Measurements from ENCODE around the gene ZNF548. TPM values are rescaled to one million over a fixed set of nuclear protein-coding genes. Genes with fewer than 3 reads are reported as not detected.

The ZNF548 gene
- polyA plus RNA-seq, 3 donors, result 4.6 to 20.7 (median 6.0) TPM

DNA sequence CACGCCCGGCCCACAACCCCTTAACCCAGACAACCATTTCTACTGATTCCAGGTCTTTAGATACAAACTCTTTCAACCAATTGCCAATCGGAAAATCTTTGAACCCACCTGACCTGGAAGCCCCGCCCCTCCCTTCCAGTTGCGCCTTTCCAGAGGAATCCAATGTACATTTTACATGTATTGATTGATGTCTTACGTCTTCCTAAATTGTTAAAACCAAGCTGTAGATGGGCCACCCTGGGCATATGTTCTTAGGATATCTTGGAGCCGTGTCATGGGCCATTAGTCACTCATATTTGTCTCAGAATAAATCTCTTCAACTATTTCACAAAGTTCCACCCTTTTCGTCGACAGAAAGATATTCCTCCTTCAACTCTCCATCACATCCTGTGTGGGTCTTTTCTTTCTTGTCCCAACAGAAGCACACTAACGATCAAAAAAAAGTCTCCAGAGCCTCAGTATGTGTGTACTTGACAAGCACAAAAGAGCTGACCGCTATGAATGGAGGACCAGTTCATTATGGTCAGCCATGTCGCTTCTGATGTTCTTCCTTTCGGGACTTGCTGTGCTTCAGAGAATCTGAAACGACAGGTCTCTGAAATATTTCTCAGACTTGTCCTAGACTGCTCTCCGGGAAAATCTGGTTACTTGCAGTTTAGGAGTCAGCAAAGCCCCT lies 44.9 kb downstream of the ZNF548 start:
- H3K4me2 ChIP-seq (replicated peaks; ENCODE audit: extremely low read depth, low read length, poor library complexity, severe bottlenecking), result peak overlapping the region; percentile 80
- peaks cover 13 to 20% of the 10 kb centered on the region in 2 donors for H3K4me1 ChIP-seq (ENCODE audit: control insufficient read depth in 1 of 2, insufficient read depth in 2 of 2, low read length in 2 of 2)
- Mint-ChIP-seq H3K4me3 (peak overlapping the region; percentile 91 to 96), H3K27me3 (ENCODE audit: low read depth in 3 of 3) (peaks cover 0 to 4% (median 1%) of the 10 kb centered on the region in 3 donors), H3K27ac (peak overlapping the region in 5 of 7 donors; percentile 63 to 79 (median 65)), H3K36me3 (peaks cover 12 to 15% of the 10 kb centered on the region in 2 donors), H3K9me3 (peaks cover 26 to 56% (median 41%) of the 10 kb centered on the region in 7 donors), H3K4me1 (peaks cover 22% of the 10 kb centered on the region)
- H3K27me3 ChIP-seq (ENCODE audit: control insufficient read depth in 2 of 2, insufficient read depth in 2 of 2, low read length in 2 of 2), result no peaks in the 10 kb centered on the region
- H3K4me3 ChIP-seq (replicated peaks in 1 of 3; ENCODE audit: low read depth in 2 of 3, low read length in 3 of 3), result peak overlapping the region; percentile 52 to 80 (median 72)
- H3K27ac ChIP-seq (ENCODE audit: low read depth in 1 of 2, low read length in 2 of 2), result peak overlapping the region in 1 of 2 donors; percentile 55
- TF ChIP-seq, protein P1, sequence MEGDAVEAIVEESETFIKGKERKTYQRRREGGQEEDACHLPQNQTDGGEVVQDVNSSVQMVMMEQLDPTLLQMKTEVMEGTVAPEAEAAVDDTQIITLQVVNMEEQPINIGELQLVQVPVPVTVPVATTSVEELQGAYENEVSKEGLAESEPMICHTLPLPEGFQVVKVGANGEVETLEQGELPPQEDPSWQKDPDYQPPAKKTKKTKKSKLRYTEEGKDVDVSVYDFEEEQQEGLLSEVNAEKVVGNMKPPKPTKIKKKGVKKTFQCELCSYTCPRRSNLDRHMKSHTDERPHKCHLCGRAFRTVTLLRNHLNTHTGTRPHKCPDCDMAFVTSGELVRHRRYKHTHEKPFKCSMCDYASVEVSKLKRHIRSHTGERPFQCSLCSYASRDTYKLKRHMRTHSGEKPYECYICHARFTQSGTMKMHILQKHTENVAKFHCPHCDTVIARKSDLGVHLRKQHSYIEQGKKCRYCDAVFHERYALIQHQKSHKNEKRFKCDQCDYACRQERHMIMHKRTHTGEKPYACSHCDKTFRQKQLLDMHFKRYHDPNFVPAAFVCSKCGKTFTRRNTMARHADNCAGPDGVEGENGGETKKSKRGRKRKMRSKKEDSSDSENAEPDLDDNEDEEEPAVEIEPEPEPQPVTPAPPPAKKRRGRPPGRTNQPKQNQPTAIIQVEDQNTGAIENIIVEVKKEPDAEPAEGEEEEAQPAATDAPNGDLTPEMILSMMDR (IDR thresholded peaks at IDR 0.05), result no peak
- 24% methylated on average over 10 of the region's 15 CpGs for WGBS (ENCODE audit: insufficient coverage)
- peaks cover 30 to 31% of the 10 kb centered on the region in 2 donors for H3K9me3 ChIP-seq (replicated peaks in 1 of 2; ENCODE audit: control insufficient read depth in 1 of 2, insufficient read depth in 1 of 2, low read length in 2 of 2)
- H2AFZ ChIP-seq (ENCODE audit: insufficient read depth, low read depth, low read length, poor library complexity, severe bottlenecking), result peak overlapping the region; percentile 90
- H3K36me3 ChIP-seq (replicated peaks in 1 of 2; ENCODE audit: control insufficient read depth in 1 of 2, insufficient read depth in 2 of 2, low read length in 2 of 2), result peaks cover 0 to 14% of the 10 kb centered on the region in 2 donors
- intact Hi-C loops (cut with micrococcal nuclease), result loop anchor here (2.0 to 10.0 kb wide), 4 partner anchors 24 to 70 kb away; partner anchors contain the start of genes ZNF17 (in 2 of the 2), TRAPPC2B (in 1 of the 2), ZNF419 (in 1 of the 2) and ZNF547 (in 1 of the 2)
- peak in 2 of 3 donors; percentile 3 to 5 for DNase-seq
- no peak overlapping the region for H3K9ac ChIP-seq (ENCODE audit: insufficient read depth, low read length, poor library complexity, severe bottlenecking)
- H4K20me1 ChIP-seq (ENCODE audit: insufficient read depth, low read length), result no peaks in the 10 kb centered on the region
- peaks cover 13% of the 10 kb centered on the region for H3K79me2 ChIP-seq (ENCODE audit: insufficient read depth, low read length)

DNA sequence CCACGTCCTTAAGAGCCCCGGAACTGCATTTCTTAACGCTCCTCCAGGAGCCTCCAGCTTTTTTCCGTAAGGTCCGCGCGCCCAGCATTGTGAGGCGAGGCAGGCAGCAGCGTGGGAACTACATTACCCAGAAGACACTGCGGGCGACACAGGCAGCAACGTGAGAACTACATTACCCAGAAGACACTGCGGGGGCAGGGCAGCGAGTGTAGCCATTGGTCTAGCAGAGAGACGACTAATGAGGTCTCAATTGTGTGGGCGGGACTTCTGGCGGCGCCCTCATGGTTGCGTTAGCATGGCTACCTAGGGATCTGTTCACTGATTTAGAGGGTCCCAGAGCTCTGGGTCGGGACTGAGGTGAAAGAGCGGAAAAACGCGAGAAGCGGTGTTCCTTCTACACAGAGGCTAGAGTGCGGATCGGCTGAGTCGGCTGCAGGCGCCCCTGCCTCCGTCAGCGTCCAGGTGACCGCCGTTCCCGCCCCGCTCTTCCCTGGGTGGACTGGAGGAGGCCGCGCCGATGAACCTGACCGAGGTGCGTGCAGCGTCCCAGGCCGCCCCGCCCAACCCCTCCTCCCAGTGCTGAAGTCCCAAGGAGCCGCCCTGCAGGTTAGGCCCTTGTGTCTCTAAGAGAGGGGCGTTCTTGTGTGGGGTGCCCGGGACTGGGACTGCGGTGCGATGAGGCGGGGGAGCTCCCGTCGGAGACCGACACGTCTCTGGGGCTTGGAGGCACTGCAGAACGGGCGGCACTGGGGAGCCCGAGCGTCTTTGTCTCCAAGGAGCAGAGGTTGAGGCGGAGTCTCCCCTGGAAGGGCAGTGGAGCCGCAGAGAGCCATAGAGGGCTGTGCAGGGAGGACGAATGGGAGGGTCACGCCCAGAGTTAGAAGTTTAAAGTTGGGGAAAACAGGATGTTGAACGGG lies 45.7 kb downstream of the ZNF548 start, which contains the start of gene ZNF749:
TSS of gene ZNF749 (plus strand) at position 264 of the 917 bp plus-strand sequence. CDS start at position 518, 254 bp downstream.
- DNase-seq, result peak; percentile 94 to 98 (median 94)
- Histone ChIP-seq H3K27ac (ENCODE audit: low read depth in 1 of 2, low read length in 2 of 2) (peak within 1 kb of the TSS in 1 of 2 donors; percentile 55), H2AFZ (ENCODE audit: insufficient read depth, low read depth, low read length, poor library complexity, severe bottlenecking) (peak within 1 kb of the TSS; percentile 90), H3K9me3 (replicated peaks in 1 of 2; ENCODE audit: control insufficient read depth in 1 of 2, insufficient read depth in 1 of 2, low read length in 2 of 2) (peaks cover 29 to 37% of the 10 kb centered on the region in 2 donors), H4K20me1 (ENCODE audit: insufficient read depth, low read length) (no peaks in the 10 kb centered on the region), H3K4me2 (replicated peaks; ENCODE audit: extremely low read depth, low read length, poor library complexity, severe bottlenecking) (peak within 1 kb of the TSS; percentile 80), H3K36me3 (replicated peaks in 1 of 2; ENCODE audit: control insufficient read depth in 1 of 2, insufficient read depth in 2 of 2, low read length in 2 of 2) (peaks cover 0 to 14% of the 10 kb centered on the region in 2 donors), H3K9ac (ENCODE audit: insufficient read depth, low read length, poor library complexity, severe bottlenecking) (peak within 1 kb of the TSS; percentile 68), H3K27me3 (ENCODE audit: control insufficient read depth in 2 of 2, insufficient read depth in 2 of 2, low read length in 2 of 2) (no peaks in the 10 kb centered on the region), H3K4me1 (ENCODE audit: control insufficient read depth in 1 of 2, insufficient read depth in 2 of 2, low read length in 2 of 2) (peaks cover 13 to 20% of the 10 kb centered on the region in 2 donors), H3K79me2 (ENCODE audit: insufficient read depth, low read length) (peaks cover 13% of the 10 kb centered on the region), H3K4me3 (replicated peaks in 1 of 3; ENCODE audit: low read depth in 2 of 3, low read length in 3 of 3) (peak within 1 kb of the TSS; percentile 66 to 80 (median 72))
- H3K4me3 Mint-ChIP-seq, result peak within 1 kb of the TSS; percentile 91 to 96
- peaks cover 0 to 4% (median 1%) of the 10 kb centered on the region in 3 donors for H3K27me3 Mint-ChIP-seq (ENCODE audit: low read depth in 3 of 3)
- WGBS (ENCODE audit: insufficient coverage), result under 1% methylated on average over 59 of the region's 61 CpGs
- H3K9me3 Mint-ChIP-seq, result peaks cover 28 to 62% (median 41%) of the 10 kb centered on the region in 7 donors
- H3K4me1 Mint-ChIP-seq, result peaks cover 22% of the 10 kb centered on the region
- TF ChIP-seq, protein P1 (IDR thresholded peaks at IDR 0.05), result no peak
- peak within 1 kb of the TSS; percentile 49 to 89 (median 69) for H3K27ac Mint-ChIP-seq
- peaks cover 12 to 19% of the 10 kb centered on the region in 2 donors for H3K36me3 Mint-ChIP-seq
- intact Hi-C loops (cut with micrococcal nuclease), result loop anchor here (2.0 to 10.0 kb wide), 4 partner anchors 25 to 71 kb away; partner anchors contain the start of genes ZNF17 (in 2 of the 2), TRAPPC2B (in 1 of the 2), ZNF419 (in 1 of the 2) and ZNF547 (in 1 of the 2)

Data from CD14-positive monocyte (primary cell).